Upper lobe of right lung (tissue), 1 donor: Measurements from ENCODE around the gene HIPK2. TPM values are rescaled to one million over a fixed set of nuclear protein-coding genes. Genes with fewer than 3 reads are reported as not detected.
A peak's percentile ranks its signal among the peaks of the same experiment; 100 is the strongest.

ENCODE experiments used
- ATAC-seq: fragments of 200-7000 bp; cut with Tn5 transposase; one replicate; pipeline ENCODE4 v1.9.1; 2020; ENCODE audit warnings: mild to moderate bottlenecking, moderate library complexity
- DNase-seq: peaks from one replicate; pipeline ENCODE4 v3.0.0-alpha.2; 2020
- H3K27ac ChIP-seq: fragments of 200-600 bp; one replicate; pipeline ENCODE4 v1.8.0; 2022
- H3K27me3 ChIP-seq: fragments of 200-600 bp; one replicate; pipeline ENCODE4 v1.8.0; 2022; ENCODE audit warnings: mild to moderate bottlenecking
- H3K36me3 ChIP-seq: fragments of 200-600 bp; one replicate; pipeline ENCODE4 v1.8.0; 2022
- H3K4me1 ChIP-seq: fragments of 200-600 bp; one replicate; pipeline ENCODE4 v1.8.0; 2022
- H3K4me3 ChIP-seq: fragments of 200-600 bp; one replicate; pipeline ENCODE4 v1.8.0; 2022; ENCODE audit warnings: mild to moderate bottlenecking
- H3K9me3 ChIP-seq: fragments of 200-600 bp; one replicate; pipeline ENCODE4 v1.8.0; 2022
- CTCF ChIP-seq: fragments of 200-600 bp; IDR thresholded peaks from one replicate; pipeline ENCODE4 v1.8.0; 2022; ENCODE audit warnings: antibody characterized with exemption
- intact Hi-C: fragments of 100-400 bp; cut with DNase I; formaldehyde crosslinking; loops from one replicate; pipeline ENCODE4 v1.11.0; 2022
- total RNA-seq: library from RNA; stranded (reverse); fragmentation: NEBNext Ultra II Directional; extraction: Animal tissue kit (Norgen Biotek cat#: 25700); gene quantifications from one replicate; pipeline ENCODE4 v1.2.1, GENCODE V29; 2021
- donor health status: DM: no; HTN: yes; CAD: no; lungs with severe emphysema.

Gene HIPK2
- total RNA-seq, 1 donor from 2014 or later = 64.3 TPM

GRCh38 chr7:139720705-139721231, 57.0 kb downstream of the HIPK2 start:
- no peak for TF ChIP-seq CTCF
- H3K36me3 ChIP-seq = peaks cover 8% of the 10 kb centered on the region
- intact Hi-C loops = no loop called here
- peak overlapping the region; percentile 56 for H3K27ac ChIP-seq
- H3K4me3 ChIP-seq = no peak overlapping the region
- peak; percentile 62 for ATAC-seq
- no peak for DNase-seq
- H3K4me1 ChIP-seq = peaks cover 55% of the 10 kb centered on the region
- no peaks in the 10 kb centered on the region for H3K27me3 ChIP-seq
- no peaks in the 10 kb centered on the region for H3K9me3 ChIP-seq

GRCh38 chr7:139720186-139720585, 57.6 kb downstream of the HIPK2 start:
- no peaks in the 10 kb centered on the region for H3K27me3 ChIP-seq
- peaks cover 50% of the 10 kb centered on the region for H3K4me1 ChIP-seq
- peak overlapping the region; percentile 56 for H3K27ac ChIP-seq
- ATAC-seq = no peak
- H3K36me3 ChIP-seq = peaks cover 14% of the 10 kb centered on the region
- H3K9me3 ChIP-seq = no peaks in the 10 kb centered on the region
- no peak for TF ChIP-seq CTCF
- intact Hi-C loops = no loop called here
- no peak overlapping the region for H3K4me3 ChIP-seq
- DNase-seq = no peak

GRCh38 chr7:139718859-139719258, 58.9 kb downstream of the HIPK2 start:
- Histone ChIP-seq H3K4me3 (no peak overlapping the region), H3K9me3 (no peaks in the 10 kb centered on the region), H3K27ac (no peak overlapping the region), H3K27me3 (no peaks in the 10 kb centered on the region), H3K36me3 (peaks cover 24% of the 10 kb centered on the region), H3K4me1 (peaks cover 44% of the 10 kb centered on the region)
- no peak for DNase-seq
- intact Hi-C loops = no loop called here
- TF ChIP-seq CTCF = no peak
- ATAC-seq = peak; percentile 76

- H3K36me3 ChIP-seq = peaks cover 24% of the 10 kb centered on the region
- ATAC-seq = no peak
- H3K27ac ChIP-seq = no peak overlapping the region
- no peak for DNase-seq
- no peak for TF ChIP-seq CTCF
- intact Hi-C loops = no loop called here
- peaks cover 37% of the 10 kb centered on the region for H3K4me1 ChIP-seq
- H3K4me3 ChIP-seq = no peak overlapping the region
- no peaks in the 10 kb centered on the region for H3K27me3 ChIP-seq
- no peaks in the 10 kb centered on the region for H3K9me3 ChIP-seq
These were observed 59.7 kb downstream of the HIPK2 start for GRCh38 chr7:139718141-139718540.

- no peak for DNase-seq
- Histone ChIP-seq H3K36me3 (peaks cover 24% of the 10 kb centered on the region), H3K27me3 (no peaks in the 10 kb centered on the region), H3K9me3 (no peaks in the 10 kb centered on the region), H3K4me1 (peaks cover 20% of the 10 kb centered on the region), H3K4me3 (no peak overlapping the region), H3K27ac (no peak overlapping the region)
- no peak for TF ChIP-seq CTCF
- no peak for ATAC-seq
- intact Hi-C loops = no loop called here
These were observed 61.4 kb downstream of the HIPK2 start for GRCh38 chr7:139716156-139716942.
